Activated naive CD4-positive, alpha-beta T cell treated with Interleukin-2 at 50 U/mL for 16 hours (primary cell): ENCODE measurements around the gene POLA1.

Experiments
- DNase-seq: peaks from one replicate; pipeline ENCODE4 v3.0.0-alpha.2; 2020

Gene POLA1

DNA sequence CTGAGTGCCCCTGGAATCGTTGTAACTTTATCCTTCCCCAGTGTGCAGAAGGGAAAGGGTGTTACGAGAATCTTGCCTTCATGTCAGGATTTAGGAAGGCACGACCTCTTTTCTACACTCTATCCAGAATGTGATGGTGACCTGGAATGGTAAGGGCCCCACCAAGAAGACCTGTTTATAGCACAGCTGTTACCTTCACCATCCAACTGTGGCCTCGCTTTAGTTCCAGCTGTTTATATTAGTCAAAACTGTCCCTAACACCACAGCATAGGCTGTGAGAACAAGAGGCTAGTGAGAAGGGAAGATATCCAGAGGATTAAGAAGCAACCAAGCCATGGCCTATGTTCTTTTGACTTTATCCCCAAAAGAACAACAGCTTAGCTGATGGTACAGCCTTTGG, 294.0 kb downstream of the POLA1 start:
- no peak for DNase-seq

DNA sequence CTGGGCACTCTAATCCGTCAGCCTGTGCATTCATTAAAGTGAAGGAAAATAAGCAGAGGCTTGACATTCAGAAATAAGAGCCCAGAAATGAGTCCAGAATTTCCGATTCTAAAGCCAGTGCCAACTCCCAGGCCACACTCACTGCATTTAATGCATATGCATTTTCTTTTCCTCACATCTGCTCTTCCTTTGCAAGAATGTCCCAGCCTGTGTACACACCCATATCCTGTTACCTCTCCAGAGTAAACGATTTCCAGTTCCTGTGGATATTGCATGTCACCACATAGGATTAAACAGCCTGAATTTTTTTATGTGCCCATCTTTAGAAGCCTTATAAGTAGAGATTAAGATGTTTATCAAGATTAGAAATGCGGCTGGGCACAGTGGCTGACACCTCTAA, 294.6 kb downstream of the POLA1 start:
- DNase-seq: no peak

DNA sequence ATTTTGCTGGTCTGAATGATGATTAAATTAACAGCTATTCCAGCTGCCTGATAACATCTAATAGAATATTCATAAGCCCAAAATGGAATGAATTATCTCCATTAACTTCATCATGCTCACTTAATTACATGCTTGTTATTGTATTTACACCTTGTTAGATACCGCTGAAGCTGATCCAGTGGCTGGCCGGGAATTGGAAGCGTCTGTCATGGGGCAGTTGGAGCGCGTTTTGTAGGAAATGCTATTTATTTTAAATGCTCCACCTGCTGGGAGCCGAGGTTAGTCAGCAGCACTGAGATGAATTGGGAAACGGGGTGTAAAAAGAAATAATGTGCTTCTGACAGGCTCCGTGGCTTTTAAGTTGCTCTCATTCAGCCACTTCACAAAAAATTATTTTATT, 296.8 kb downstream of the POLA1 start:
- no peak for DNase-seq

DNA sequence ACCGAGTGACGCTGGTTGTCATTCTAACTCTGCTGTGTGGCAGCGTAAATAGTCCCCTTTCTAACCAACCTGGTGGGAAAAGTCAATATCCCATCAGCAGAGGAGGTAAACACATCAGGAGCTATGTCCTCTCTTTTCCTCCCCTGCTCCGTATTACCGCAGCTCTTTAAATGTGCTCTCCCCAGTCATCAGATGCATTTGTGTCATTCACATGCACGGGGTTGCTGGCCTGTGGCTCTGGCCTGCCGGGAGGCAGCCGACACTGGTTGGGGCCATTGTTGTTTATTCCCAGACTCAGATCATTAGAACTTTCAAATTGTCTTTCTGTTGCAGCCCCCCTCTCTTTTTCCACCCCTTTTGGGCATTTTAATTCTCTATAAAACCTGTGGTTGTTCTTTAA, 300.2 kb downstream of the POLA1 start:
- DNase-seq: no peak

DNA sequence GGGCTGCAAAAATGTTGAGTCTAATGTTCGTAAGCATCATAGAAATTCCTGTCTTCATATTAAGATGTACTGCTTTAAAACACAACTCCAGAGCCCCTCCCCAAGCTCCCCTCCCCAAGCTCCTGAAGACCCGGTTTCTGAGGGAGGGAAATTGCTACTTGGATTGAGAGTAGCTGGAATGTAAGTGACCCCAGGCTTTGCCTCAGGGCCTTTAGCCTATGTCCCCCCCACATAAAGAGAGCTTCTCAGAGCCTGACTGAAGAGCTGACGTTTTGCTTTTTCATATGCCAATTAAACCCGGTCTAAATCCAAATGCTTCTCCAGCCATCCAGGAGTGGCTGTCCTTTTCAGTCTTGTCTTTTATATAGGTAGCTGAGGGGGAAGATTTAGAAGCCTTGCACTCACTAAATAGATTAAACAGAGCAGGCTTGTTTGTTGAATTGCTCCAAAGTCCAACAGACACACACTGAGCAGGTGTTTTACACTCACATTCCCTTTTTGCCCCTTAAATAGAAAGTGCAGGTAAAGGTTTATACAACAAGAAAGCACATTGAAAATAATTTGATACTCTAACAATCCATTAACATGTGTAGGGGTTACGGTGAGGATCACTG, 302.5 kb downstream of the POLA1 start:
- no peak for DNase-seq

DNA sequence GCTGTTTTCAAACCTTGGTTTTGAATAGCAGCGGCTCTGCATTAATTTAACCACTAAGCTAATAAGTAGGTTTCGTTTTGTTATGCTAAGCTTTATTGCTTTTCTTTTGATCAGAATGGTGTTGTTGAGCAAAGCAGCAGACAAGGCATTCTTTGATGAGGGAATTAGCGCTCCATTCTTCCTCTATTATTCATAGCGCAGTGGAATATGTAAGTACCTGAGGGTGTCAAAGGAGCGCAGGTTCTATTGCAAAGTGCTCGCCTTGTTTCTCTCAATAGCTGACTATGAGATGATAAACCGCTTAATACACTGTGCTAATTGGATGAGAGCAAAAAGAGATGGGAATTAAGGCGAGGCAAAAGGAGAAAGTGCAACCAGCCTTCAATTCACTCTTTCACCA, 305.8 kb downstream of the POLA1 start:
- no peak for DNase-seq

DNA sequence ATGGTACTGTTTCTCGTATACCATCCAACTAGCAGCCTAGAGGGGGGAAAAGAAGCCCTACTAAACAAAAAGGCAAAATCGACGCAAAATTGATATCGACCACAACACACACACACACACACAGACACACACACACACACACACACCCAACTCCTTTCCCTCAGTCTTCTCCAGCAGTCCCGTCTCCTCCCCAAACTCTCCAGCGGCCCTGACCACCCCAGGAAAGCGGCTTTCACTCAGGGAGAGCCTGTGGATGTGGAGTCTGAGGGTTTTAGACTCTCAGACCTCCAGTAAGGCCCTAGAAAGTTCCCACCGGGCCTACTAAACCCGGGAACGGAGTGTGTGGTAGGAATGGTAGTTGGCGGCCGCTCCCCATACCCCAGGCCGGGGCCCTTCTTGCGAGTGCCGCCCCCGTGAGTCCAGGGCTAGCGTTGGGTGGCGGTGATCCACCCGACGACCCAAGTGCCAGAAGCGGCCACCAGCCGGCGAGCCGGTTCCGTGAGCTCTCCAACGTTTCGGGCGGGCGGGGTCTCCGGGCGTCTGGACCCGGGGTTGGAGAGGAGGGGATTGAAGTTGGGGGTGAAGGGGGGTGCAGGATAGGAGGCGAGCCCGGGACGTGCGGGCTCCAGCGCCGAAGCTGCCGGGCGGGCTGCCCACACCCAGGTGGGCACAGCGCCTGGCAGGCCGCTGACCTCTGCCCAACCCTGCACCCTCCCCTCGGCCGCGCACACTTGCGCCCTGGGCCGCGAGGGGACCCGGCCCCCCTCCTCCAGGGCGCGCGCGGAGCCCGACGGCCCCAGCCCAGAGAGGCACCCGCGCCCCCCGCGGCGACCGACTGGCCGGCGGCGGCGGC, 308.3 kb downstream of the POLA1 start:
- no peak for DNase-seq

DNA sequence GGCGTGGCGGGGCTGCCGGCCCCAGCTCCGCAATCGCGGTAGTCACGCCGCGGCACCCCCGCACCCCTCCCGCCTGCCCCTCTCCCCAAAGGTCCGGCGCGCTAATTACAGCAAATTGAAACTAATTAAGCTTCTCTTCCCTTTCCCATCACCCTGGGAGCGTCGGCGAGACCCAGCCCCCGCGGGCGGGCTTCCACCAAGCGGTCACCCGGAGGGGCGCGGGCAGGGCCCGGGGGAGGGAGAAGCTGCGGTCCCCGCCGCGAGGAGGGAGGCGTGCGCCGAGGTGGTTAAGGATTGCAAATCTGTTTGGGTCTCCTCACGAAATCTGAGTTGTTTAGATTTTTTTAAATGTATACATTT, 308.9 kb downstream of the POLA1 start:
- DNase-seq: no peak

DNA sequence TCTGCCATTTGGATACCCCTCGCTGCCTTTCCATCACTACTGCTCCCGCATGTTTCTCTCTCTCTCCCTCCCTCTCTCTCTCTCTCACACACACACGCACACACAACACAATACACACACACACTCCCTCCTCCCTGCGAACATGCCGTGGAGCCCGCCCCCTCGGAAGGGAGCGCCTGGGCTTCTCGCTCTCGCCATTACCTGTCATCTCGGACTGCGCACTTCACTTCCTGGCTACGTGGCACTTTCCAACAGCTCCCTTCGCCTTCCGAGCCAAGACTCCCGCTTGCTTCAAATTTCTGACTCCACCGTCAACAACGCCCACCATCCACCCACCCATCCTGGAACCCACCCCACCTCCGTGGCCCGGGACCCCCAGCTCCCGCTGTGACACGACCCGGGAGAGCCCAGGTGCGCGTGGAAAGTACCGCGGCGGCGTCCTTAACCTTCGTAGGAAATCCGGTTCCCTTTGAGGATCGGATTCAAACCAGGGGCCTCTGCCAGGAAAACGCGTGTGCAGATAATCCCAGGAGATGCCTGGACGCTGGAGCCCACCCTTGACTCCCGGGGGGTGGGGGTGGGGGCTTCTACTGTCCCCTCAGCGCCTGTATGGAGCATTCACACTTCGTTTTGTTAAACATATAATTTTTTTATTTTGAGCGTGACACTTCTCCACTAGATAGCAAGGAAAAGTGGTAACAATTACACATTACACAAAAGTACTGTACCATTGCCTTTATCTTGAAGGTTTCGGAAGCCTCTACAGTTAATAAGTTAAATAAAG, 309.5 kb downstream of the POLA1 start:
- no peak for DNase-seq

DNA sequence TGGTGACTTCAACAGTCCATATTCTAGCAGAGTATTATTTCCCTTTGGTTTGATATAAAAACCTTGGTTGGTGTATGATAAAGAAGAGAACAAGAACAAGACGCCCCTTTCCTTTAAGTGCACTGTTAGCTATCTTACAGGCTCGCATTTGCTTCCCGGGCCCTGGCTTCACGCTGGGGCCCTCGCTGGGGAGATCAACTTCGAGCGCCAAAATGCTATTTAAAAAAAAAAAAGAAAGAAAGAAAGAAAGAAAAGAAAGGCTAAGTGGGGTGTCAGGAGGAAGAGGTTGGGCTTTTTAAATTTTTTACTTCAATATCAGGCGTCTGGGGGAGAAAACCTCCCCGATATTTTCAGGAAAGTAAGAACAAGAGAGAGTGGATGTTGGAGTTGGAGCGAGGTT, 310.3 kb downstream of the POLA1 start:
- DNase-seq: no peak

DNA sequence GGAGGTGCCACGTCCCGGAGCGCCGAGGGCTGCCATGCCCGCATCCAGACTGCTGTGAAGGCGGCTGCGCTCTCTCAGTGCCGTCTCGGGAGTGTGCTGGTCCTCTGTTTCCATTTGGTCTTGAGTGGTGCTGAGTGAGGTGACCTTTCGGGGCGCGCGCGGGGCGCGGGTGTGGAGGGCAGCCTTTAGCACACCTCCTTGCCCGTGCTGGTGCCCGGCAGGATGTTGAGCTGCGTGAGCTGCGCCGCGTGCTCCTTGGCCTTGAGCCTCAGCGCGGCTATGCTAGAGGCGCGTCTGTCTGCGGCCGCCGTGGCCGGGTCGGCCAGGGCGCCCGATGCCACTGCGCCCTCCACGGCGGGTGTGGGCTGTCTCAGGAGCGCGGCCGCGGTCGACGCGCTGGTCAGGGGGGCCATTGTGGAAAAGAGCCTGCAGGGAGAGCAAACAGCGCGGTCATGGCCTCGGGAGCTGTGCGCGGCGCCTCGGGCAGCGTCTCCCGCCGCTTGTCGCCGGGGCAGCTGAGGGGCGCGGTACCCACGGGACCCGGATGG, 310.8 kb downstream of the POLA1 start:
- DNase-seq: no peak

DNA sequence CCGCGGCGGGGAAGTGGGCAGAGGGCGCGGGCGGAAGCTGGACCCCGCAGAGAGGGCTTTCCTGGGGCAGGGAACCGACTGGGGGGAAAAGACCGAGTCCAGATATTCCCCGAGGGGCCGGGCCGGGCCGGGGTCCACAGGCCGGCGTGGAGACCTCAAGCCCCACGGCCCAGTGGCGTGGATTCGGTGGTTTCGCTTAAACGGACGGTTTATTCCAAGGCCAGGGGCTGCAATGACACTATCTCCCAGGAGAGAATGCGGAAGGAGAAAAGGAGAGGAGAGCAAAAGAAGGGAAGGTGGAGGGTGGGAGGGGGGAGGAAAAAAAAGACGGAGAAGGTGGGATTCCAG, 311.3 kb downstream of the POLA1 start:
- DNase-seq: no peak

DNA sequence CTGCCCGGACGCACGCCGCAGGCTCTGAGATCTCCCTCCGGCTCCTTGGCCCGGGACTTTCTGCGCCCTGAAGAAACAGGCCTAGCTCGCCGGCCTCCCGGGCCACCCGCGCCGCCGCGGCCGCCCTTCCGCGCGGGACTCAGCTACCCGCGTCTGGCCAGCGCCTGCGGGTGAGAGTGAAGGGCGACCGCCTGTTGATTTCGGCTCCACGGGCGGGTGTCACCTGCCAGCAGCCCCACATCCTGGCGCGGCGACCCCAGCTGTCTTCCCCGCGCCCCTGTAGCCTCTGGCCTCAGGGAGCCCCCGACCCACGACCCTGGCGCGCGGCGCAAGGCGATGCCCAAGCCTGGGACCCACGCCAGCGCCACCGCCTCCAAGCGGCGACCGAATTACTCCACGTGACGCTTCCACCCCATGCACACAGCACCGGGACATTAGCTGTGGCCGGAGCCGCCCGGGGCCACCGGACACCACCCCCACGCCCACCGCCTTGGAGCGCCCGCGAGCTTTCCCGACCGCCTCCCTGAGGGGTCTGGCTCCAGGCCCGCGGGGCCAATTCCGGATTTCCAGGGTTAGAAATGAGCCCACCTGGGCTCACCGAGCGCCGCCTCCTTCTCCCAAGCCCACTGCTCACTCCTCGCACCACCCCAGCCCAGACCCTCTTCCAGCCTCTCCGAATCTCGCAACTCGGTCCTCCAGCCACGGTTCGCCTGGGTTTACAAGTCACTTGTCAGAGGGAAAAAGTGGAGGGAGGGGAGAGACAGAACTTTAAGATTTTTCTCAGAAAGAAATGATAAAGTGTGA, 311.9 kb downstream of the POLA1 start:
- no peak for DNase-seq

DNA sequence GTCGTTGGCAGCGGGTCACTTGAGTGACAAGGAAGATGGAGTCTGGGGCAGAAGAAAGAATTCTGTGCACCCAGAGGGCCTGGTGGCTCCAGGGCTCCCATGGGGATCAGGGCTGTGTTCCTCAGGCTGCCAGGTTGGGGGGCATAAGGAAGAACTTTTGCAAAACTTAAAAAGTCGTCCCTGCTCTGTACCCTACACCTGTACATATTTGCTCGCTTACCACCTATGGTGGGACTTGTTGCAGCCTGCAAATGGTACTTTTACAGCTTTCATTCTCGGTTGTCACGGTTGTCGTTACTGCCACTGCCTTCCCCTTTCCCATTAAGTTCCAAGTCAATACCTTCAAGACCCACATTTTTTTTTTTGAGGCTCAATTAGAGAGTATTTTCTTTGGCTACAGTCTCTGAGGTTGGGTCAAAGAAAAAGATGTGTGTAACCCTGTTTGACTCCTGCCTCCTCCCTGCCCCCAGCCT, 312.9 kb downstream of the POLA1 start:
- DNase-seq: no peak

DNA sequence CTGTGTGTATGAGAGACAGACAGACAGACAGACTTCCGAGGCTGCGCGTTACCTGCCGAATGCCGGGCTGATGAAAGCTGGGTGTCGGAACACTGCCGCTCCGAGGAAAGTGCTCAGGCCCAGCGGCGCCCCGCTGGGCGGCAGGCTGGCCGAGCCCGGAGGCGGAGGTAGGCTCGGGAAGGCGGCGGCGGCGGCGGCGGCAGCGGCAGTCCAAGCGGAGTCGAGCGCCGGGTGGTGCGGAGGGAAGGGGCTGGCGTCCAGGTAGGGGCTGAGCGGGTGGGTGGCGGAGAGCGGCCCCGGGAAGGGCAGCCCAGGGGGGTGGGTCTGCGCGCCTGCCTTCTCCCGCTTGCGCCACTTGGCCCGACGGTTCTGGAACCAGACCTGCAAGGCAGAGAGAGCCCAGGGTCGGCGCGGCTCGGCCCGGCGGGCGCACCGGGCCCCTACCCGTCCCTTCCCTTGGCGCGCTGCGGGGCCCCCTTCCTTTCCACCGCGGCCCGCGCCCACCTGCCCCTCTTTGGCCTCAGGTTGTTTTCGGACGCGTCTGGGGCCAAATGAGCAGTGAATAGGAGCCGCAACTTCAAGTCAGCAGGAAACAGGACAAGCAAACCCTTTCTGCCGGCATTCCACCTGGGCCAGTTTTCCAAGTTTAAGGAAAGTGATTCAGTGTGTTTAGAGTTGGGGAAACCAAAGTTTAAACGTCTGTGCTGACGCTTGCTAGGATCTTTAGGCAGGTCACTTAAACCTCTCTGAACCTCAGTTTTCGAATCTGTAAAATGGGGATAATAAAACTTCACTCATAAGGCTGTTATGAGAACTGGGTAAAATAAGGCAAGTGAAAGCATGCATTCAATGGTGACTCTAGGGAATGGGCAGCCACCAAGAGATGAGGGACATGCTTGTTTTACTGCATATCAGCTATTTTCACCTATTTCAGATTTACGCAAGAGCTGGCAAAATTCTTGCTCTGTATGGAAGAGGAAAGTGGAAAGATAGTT, 313.6 kb downstream of the POLA1 start:
- DNase-seq: no peak

DNA sequence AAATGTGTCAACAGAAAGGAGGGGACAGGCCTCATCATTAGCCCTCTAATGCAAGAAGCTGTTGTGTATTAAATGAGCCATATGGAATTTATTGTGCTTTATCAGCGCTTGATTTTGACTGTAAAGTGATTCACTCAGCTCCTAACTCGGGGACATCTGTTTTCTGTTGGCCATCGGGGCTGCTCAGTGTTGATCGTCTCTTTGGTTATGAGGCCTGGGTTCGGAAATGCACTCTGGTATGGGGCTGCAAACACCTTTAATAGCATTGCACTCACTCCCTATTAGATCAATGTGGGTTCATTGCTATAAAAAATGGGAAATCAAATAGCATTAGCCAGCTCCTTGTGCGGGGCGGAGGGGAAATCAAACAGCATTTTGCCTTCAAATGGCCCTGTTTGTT, 315.7 kb downstream of the POLA1 start:
- no peak for DNase-seq

DNA sequence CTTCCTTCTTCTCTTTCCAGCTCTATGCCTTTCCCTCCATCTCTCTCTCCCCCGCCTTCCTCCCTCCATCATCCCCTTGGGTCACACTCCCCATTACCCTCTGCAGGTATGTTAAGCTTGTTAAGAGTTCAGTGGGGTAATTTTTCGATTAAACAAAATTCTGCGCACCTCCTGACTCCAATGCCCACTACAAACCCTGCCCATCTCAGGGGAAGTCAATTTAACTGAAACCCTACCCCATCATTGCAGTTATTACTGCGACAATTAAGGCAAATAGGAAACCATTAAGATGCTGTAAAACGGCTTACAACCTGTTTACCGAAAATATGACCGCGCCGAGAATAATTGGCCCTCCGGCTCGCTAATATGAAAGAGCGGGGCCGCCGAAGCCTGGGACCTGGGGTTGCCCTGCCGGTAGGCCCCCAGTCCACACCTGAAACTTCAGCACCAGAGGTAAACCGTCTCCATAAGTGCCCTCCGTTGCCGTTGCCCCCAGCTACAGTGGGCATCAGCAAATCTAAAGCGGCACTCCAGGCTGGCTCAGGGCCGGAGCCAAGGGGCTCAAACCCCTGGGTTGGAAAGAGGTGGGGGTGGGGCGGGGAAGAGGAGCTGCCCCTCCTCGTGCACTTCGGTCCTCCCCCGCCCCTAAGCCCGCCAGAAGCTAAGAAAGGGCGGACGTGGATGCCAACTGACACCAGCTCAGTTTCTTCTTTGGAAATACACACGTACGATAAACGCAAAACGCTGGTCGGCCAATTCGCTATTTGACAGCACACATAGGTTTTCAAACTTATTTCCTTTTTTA, 317.3 kb downstream of the POLA1 start:
- DNase-seq: no peak

DNA sequence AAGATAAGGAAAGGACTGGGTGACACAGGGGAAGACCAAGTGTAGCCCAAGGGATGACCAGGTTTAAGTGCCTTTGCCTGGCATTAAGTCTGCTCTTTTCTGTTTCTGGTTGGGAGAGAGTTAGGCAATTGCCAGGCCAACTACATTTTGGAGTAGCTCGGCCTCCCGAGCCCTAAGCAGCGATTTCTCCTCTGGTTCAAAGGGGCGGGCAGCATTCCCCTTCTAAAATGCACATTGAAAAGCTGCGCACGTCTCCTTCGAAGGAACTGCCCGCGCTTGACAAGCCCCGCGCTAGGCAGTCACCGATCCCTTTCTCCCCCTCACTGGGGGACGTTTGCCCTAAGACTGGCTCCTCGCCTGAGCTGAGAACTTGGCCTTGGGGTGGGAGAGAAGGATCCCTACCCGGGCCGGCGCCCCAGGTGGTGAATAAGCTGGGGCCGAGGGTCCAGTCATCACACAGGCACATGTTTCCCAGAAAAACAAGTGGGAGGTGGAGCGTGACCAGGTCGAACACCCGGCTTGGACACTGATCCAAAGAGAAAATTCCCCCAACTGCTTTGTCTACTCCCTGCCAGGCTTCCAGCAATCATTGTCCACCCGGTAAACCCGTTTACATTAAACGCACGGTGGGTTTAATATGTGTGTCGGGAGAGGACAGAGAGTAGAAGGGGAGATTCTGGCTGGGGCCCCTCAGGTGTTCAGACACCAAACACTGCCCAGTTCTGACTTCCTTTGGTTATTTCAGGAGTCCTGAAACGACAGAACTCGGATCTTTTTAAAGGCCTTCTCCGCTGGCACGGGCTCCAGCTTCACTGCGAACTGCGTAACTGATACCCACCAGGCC, 318.1 kb downstream of the POLA1 start:
- DNase-seq: no peak

DNA sequence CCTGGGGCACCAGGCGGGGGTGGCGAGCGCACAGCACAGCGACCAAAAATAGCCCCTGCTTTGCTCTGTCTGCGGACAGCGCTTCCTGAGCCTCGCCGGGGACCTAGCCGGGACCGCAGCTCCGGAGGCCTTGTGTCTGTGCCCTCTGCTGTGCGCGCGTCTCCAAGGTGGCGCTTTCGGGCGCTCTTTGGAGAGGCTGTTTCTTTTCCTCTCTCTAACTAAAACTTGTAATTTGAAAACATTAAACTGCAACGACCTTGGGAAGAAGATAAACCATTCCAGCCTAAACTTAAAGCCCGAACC, 318.7 kb downstream of the POLA1 start:
- DNase-seq: no peak
